Measurements from ENCODE around the gene PRAMEF1.

DNA sequence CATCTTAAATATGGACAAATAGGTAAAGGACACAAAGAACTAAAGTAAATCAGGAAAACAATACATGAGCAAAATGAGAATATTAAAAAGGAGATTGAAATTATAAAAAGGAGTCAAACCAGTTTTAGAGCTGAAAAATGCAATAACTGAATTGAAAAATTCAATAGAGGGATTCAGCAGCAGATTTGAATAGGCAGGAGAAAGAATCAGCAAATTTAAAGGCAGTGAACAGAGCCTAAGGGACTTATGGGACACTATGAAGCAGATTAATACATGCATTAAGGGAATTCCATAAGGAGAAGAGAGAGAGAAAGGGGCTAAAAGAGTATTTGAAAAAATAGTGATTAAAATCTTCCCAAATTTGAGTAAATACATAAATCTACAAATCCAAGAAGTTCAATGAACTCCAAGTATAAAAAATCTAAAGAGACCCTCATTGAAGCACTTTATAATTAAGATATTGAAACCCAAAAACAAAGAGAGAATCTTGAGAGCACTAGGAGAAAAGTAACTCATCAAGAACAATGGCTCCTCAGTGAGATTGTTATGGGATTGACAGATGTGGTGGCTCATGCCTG lies 42.3 kb upstream of the PRAMEF1 start:
- no peak for TF ChIP-seq POLR2AphosphoS5 (IDR thresholded peaks at IDR 0.05)
- TF ChIP-seq, protein P1, sequence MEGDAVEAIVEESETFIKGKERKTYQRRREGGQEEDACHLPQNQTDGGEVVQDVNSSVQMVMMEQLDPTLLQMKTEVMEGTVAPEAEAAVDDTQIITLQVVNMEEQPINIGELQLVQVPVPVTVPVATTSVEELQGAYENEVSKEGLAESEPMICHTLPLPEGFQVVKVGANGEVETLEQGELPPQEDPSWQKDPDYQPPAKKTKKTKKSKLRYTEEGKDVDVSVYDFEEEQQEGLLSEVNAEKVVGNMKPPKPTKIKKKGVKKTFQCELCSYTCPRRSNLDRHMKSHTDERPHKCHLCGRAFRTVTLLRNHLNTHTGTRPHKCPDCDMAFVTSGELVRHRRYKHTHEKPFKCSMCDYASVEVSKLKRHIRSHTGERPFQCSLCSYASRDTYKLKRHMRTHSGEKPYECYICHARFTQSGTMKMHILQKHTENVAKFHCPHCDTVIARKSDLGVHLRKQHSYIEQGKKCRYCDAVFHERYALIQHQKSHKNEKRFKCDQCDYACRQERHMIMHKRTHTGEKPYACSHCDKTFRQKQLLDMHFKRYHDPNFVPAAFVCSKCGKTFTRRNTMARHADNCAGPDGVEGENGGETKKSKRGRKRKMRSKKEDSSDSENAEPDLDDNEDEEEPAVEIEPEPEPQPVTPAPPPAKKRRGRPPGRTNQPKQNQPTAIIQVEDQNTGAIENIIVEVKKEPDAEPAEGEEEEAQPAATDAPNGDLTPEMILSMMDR (IDR thresholded peaks at IDR 0.05; ENCODE audit: poor library complexity, severe bottlenecking), result no peak

Measured in neural cell (in vitro differentiated cells).